GM21447 (cell line): ENCODE measurements around the gene NT5M.

Experiments
- ATAC-seq: cut with Tn5 transposase; IDR thresholded peaks from one replicate; pipeline ENCODE4 v1.9.1; 2021; ENCODE audit not compliant: unreplicated experiment

Gene NT5M

GRCh38 chr17:17343160-17343735 is 40.1 kb downstream of the NT5M start:
- no peak for ATAC-seq

- ATAC-seq = no peak
These were observed 40.8 kb downstream of the NT5M start for GRCh38 chr17:17343896-17344506.

- ATAC-seq = no peak
These were observed 41.5 kb downstream of the NT5M start for GRCh38 chr17:17344507-17345293.

GRCh38 chr17:17345294-17345597 is 42.1 kb downstream of the NT5M start:
- ATAC-seq = no peak

GRCh38 chr17:17345686-17346427 is 42.7 kb downstream of the NT5M start:
- no peak for ATAC-seq

- ATAC-seq = no peak
These were observed 43.5 kb downstream of the NT5M start for GRCh38 chr17:17346428-17347233.

GRCh38 chr17:17347234-17347955 is 44.2 kb downstream of the NT5M start:
- ATAC-seq = no peak

GRCh38 chr17:17347956-17348871 is 45.0 kb downstream of the NT5M start:
- ATAC-seq = no peak

- ATAC-seq = no peak
These were observed 45.9 kb downstream of the NT5M start for GRCh38 chr17:17348872-17349723.

GRCh38 chr17:17349724-17350106 is 46.5 kb downstream of the NT5M start:
- no peak for ATAC-seq

- ATAC-seq = no peak
These were observed 47.5 kb downstream of the NT5M start for GRCh38 chr17:17350491-17351355.

- ATAC-seq = no peak
These were observed 48.3 kb downstream of the NT5M start for GRCh38 chr17:17351356-17351891.

GRCh38 chr17:17351901-17352781 is 49.0 kb downstream of the NT5M start:
- ATAC-seq = no peak

- ATAC-seq = no peak
These were observed 49.9 kb downstream of the NT5M start for GRCh38 chr17:17352836-17353624.
